Measurements from ENCODE around the gene CPSF2.

GRCh38 chr14:92175811-92176210 lies 54.0 kb downstream of the CPSF2 start:
- TF ChIP-seq, protein P1, sequence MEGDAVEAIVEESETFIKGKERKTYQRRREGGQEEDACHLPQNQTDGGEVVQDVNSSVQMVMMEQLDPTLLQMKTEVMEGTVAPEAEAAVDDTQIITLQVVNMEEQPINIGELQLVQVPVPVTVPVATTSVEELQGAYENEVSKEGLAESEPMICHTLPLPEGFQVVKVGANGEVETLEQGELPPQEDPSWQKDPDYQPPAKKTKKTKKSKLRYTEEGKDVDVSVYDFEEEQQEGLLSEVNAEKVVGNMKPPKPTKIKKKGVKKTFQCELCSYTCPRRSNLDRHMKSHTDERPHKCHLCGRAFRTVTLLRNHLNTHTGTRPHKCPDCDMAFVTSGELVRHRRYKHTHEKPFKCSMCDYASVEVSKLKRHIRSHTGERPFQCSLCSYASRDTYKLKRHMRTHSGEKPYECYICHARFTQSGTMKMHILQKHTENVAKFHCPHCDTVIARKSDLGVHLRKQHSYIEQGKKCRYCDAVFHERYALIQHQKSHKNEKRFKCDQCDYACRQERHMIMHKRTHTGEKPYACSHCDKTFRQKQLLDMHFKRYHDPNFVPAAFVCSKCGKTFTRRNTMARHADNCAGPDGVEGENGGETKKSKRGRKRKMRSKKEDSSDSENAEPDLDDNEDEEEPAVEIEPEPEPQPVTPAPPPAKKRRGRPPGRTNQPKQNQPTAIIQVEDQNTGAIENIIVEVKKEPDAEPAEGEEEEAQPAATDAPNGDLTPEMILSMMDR (IDR thresholded peaks at IDR 0.05; ENCODE audit: low read depth, low read length, poor library complexity, severe bottlenecking), result no peak
- no peak for TF ChIP-seq EZH2phosphoT487 (IDR thresholded peaks at IDR 0.05; ENCODE audit: borderline replicate concordance, low read length)
